Lower lobe of right lung (tissue), 2 donors: ENCODE results near the gene RAB40C. TPM values are rescaled to one million over a fixed set of nuclear protein-coding genes. Genes with fewer than 3 reads are reported as not detected.

ENCODE experiments used
- ATAC-seq, 2 donors: fragments of 200-7000 bp; cut with Tn5 transposase; one replicate each; pipeline ENCODE4 v1.9.1; 2020 to 2022; ENCODE audit warnings: mild to moderate bottlenecking in 2 of 2, moderate library complexity in 2 of 2
- DNase-seq: peaks from one replicate; pipeline ENCODE4 v3.0.0-alpha.2; 2020
- H3K27ac ChIP-seq: fragments of 200-600 bp; one replicate; pipeline ENCODE4 v1.8.0; 2022
- H3K27me3 ChIP-seq: fragments of 200-600 bp; one replicate; pipeline ENCODE4 v1.8.0; 2022; ENCODE audit warnings: low read depth
- H3K36me3 ChIP-seq: fragments of 200-600 bp; one replicate; pipeline ENCODE4 v1.8.0; 2022; ENCODE audit warnings: mild to moderate bottlenecking
- H3K4me1 ChIP-seq: fragments of 200-600 bp; one replicate; pipeline ENCODE4 v1.8.0; 2022
- H3K4me3 ChIP-seq: fragments of 200-600 bp; one replicate; pipeline ENCODE4 v1.8.0; 2022; ENCODE audit warnings: mild to moderate bottlenecking
- H3K9me3 ChIP-seq: fragments of 200-600 bp; one replicate; pipeline ENCODE4 v1.8.0; 2022
- CTCF ChIP-seq: fragments of 200-600 bp; IDR thresholded peaks from one replicate; pipeline ENCODE4 v1.8.0; 2022; ENCODE audit warnings: antibody characterized with exemption, mild to moderate bottlenecking
- intact Hi-C: fragments of 100-400 bp; cut with DNase I; formaldehyde crosslinking; loops from one replicate; pipeline ENCODE4 v1.11.0; 2022
- total RNA-seq: library from RNA; stranded (reverse); fragmentation: NEBNext Ultra II Directional; extraction: Animal tissue kit (Norgen Biotek cat#: 25700); gene quantifications from one replicate; pipeline ENCODE4 v1.2.1, GENCODE V29; 2021
- donor health status: DM: no; HTN: yes; CAD: no; lungs with severe emphysema.

RAB40C gene
- total RNA-seq, 1 donor from 2014 or later = 40.1 TPM

- ATAC-seq (peak; percentile 89 to 90), DNase-seq (peak; percentile 97)
- H3K36me3 ChIP-seq = no peaks in the 10 kb centered on the region
- H3K9me3 ChIP-seq = no peaks in the 10 kb centered on the region
- no peaks in the 10 kb centered on the region for H3K27me3 ChIP-seq
- H3K4me1 ChIP-seq = peaks cover 59% of the 10 kb centered on the region
- intact Hi-C loops = no loop called here
- TF ChIP-seq CTCF = no peak
- H3K27ac ChIP-seq = peak overlapping the region; percentile 98
- H3K4me3 ChIP-seq = peak overlapping the region; percentile 81
These were observed 793 bp upstream of the RAB40C start for GRCh38 chr16:588889-589657.

GRCh38 chr16:590188-590814 lies 435 bp downstream of the RAB40C start:
- peak overlapping the region; percentile 91 for H3K27ac ChIP-seq
- no peak for TF ChIP-seq CTCF
- H3K4me3 ChIP-seq = peak overlapping the region; percentile 92
- H3K9me3 ChIP-seq = no peaks in the 10 kb centered on the region
- no peaks in the 10 kb centered on the region for H3K27me3 ChIP-seq
- intact Hi-C loops = no loop called here
- H3K4me1 ChIP-seq = peaks cover 71% of the 10 kb centered on the region
- DNase-seq (peak; percentile 75), ATAC-seq (no peak)
- no peaks in the 10 kb centered on the region for H3K36me3 ChIP-seq

GRCh38 chr16:590815-591200 lies 942 bp downstream of the RAB40C start:
- Histone ChIP-seq H3K36me3 (no peaks in the 10 kb centered on the region), H3K27ac (peak overlapping the region; percentile 91), H3K9me3 (no peaks in the 10 kb centered on the region), H3K4me1 (peaks cover 71% of the 10 kb centered on the region), H3K4me3 (peak overlapping the region; percentile 92), H3K27me3 (no peaks in the 10 kb centered on the region)
- intact Hi-C loops = no loop called here
- ATAC-seq (no peak), DNase-seq (no peak)
- TF ChIP-seq CTCF = no peak

GRCh38 chr16:591231-591630 lies 1.4 kb downstream of the RAB40C start:
- peak; percentile 47 for DNase-seq
- ATAC-seq = no peak
- peak overlapping the region; percentile 91 for H3K27ac ChIP-seq
- peaks cover under 1% of the 10 kb centered on the region for H3K36me3 ChIP-seq
- no peak for TF ChIP-seq CTCF
- intact Hi-C loops = no loop called here
- H3K27me3 ChIP-seq = no peaks in the 10 kb centered on the region
- H3K4me1 ChIP-seq = peaks cover 75% of the 10 kb centered on the region
- no peaks in the 10 kb centered on the region for H3K9me3 ChIP-seq
- peak overlapping the region; percentile 92 for H3K4me3 ChIP-seq

GRCh38 chr16:591892-592517 lies 2.1 kb downstream of the RAB40C start:
- Histone ChIP-seq H3K27me3 (no peaks in the 10 kb centered on the region), H3K4me1 (peaks cover 79% of the 10 kb centered on the region), H3K4me3 (peak overlapping the region; percentile 92), H3K36me3 (peaks cover 6% of the 10 kb centered on the region), H3K9me3 (no peaks in the 10 kb centered on the region), H3K27ac (peak overlapping the region; percentile 91)
- DNase-seq = peak; percentile 44
- intact Hi-C loops = no loop called here
- no peak for ATAC-seq
- TF ChIP-seq CTCF = no peak
